Stimulated activated CD4-positive, alpha-beta T cell treated with anti-CD3 and anti-CD28 coated beads, Interleukin-12 subunit alpha, Interleukin-12 subunit beta, amount 100 ng/mL, for 48 hours (primary cell): ENCODE measurements around the gene DNAJC2.
"Not testable (repeated sequence)": the region's sequence is repeated elsewhere in the genome, so short reads cannot be mapped to it uniquely, and the experiment has no call there.

ENCODE experiments used
- DNase-seq, 3 donors: peaks; one replicate each; pipeline ENCODE4 v3.0.0-alpha.2; 2020; ENCODE audit warnings: low read depth in 2 of 3, low spot score in 1 of 3

The DNAJC2 gene

DNA sequence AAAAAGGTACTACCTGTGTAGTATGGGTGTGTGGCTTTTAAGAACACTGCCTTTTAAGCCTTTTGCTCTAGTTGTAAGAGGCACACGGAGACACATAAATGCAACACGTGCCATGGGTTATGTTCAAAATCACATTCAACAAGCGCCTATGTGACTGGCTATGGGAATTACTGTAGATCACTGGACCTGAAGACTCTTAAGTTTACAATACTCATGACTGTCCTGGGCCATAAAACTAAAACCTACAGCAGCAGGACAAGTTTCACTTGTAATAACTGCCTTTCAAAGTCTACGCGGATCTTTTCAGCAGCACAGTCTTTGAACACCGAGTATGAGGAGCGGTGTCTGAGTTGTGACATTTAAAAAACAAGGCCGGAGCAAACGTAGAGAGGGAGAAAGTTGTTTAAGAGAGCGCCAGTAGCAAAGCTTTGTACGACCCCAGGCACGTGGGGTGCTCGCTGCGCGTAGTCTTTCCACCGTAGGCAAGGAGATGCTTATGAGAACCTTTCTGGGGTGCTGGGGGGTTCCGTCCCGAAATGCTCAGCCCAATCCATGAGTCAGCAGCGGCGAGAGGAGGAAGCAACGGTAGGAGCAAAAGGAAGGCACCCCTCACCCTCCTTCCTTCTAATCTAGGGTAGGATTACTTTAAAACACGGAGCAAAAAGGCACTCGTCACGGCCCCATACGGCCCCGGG, 662 bp downstream of the DNAJC2 start:
- DNase-seq, result peak in 2 of 3 donors; percentile 13 to 14

GRCh38 chr7:103343332-103343731, 1.2 kb downstream of the DNAJC2 start:
- no peak for DNase-seq

DNA sequence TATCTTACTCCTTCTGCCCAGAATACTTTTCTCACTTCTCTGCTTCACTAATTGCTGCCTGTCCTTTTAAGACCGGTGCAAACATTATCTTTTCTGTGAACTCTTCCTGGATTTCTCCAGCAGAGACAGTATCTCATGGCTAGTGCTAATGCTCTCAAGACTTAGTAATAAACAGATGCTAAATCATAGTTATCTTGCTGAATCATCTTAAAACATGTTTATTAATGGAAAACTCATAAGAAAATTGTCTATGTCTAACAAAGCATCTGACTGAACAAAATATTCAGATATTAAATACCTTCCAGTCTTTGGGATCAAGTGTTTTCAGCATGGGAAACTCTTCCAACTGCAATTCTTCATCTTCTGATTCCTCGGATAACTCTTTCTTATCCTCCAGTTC, 3.1 kb downstream of the DNAJC2 start:
- no peak for DNase-seq

- no peak for DNase-seq
Observed at GRCh38 chr7:103338864-103339263, 5.7 kb downstream of the DNAJC2 start.

- no peak for DNase-seq
Observed at GRCh38 chr7:103336761-103337160, 7.8 kb downstream of the DNAJC2 start.

GRCh38 chr7:103325744-103326143, 18.8 kb downstream of the DNAJC2 start:
- DNase-seq, result no peak

- DNase-seq, result no peak
Observed at GRCh38 chr7:103317009-103317408, 27.6 kb downstream of the DNAJC2 start.

GRCh38 chr7:103316380-103316941, 28.1 kb downstream of the DNAJC2 start:
- no peak for DNase-seq

DNA sequence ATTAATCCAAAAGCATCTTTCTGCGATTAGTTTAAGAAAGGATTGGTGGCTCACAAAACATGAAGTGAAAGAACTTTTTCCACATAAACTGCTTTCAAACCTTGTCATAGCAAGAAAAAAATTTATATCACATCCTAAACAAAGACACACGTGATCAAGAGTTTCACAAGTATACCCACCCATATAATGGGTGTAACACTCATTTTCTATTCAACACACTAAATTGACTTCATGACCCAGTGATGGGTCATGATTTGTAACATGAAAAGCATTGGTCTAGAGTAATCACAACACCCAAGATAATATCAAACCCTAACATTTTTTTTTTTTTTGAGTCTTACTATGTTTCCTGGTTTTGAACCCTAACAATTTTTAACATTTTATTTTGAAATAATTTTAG, 29.7 kb downstream of the DNAJC2 start:
- DNase-seq, result no peak

GRCh38 chr7:103307503-103308231, 36.9 kb downstream of the DNAJC2 start:
- no peak for DNase-seq

GRCh38 chr7:103301441-103301840, 43.1 kb downstream of the DNAJC2 start:
- DNase-seq, result no peak

DNA sequence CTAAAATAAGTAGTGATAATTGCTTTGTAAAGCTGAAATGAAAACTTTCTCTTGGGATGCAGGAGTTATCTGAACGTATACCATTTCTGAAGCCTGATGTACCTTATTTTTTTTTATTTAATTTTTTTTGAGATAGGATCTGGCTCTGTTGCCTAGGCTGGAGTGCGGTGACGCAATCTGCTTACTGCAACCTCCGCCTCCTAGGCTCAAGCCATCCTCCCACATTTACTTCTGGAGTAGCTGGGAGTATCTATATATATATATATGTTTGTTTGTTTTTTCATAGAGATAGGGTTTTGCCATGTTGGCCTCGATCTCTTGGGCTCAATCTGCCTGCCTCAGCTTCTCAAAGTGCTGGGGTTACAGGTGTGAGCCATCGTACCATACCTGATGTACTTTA, 44.9 kb downstream of the DNAJC2 start:
- no peak for DNase-seq

DNA sequence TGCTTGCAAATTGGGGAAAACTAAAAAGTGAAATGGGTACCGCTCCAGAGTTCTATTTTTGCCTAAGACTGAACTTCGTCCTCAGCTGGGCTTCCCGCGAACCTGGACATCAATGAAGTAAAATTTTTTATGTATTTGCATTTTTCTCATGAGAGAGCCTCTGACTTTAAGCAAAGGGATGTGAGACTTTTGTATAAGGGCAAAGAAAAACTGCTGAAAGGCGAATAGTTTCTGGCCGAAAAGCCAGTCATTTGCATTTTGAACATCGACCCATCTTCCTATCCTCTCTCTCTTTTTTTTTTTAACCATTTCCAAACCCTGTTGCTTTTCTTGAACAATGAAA, 46.8 kb downstream of the DNAJC2 start:
- DNase-seq, result no peak

DNA sequence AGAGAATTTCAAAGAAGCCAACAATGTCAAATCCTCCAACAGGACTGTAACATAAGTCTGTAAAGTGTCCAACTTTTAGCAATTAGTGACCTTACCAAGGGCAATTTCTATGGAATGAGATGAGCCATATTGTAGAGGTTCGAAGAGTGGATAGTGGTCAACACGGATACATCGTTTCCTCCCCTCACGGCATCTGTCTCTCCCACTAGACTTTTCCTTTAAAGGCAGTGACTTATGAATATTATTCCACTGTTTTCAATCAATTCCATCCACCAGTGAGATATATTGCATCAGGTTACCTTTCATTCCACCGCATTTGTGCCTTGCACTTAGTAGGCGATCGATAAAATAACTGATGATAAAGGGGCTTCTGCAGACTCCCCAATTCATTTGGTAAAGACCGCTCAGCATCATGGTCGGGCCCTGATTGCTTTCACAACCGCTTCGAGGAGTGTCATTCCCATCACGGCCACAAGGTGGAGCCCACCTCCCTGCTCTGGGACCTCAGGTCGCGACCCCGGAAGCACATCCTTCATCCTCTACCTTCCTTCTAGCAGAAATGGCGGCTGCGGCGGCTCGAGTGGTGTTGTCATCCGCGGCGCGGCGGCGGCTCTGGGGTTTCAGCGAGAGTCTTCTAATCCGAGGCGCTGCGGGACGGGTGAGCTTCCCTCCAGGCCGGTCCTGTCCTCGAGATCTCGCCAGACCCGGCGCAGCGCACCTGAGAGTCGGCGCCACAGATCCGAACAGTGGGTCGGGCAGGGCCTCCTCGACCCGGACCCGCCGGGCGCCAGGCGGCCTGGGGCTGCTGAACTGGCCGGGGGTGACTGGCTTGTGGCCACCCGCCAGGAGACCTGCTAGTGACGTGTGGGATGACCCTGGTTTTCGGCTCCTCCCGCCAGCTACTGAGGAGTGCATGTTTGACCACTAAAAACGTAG, 47.4 kb downstream of the DNAJC2 start, which contains the start of gene PMPCB:
Gene PMPCB, plus strand, starts transcription at position 535 of the 936 bp plus-strand sequence. Its CDS starts 25 bp downstream, at position 560.
- peak; percentile 89 to 98 (median 94) for DNase-seq

- no peak for DNase-seq
Observed at GRCh38 chr7:103293526-103293925, 51.0 kb downstream of the DNAJC2 start.

GRCh38 chr7:103292122-103292521, 52.4 kb downstream of the DNAJC2 start:
- DNase-seq, result no peak

DNA sequence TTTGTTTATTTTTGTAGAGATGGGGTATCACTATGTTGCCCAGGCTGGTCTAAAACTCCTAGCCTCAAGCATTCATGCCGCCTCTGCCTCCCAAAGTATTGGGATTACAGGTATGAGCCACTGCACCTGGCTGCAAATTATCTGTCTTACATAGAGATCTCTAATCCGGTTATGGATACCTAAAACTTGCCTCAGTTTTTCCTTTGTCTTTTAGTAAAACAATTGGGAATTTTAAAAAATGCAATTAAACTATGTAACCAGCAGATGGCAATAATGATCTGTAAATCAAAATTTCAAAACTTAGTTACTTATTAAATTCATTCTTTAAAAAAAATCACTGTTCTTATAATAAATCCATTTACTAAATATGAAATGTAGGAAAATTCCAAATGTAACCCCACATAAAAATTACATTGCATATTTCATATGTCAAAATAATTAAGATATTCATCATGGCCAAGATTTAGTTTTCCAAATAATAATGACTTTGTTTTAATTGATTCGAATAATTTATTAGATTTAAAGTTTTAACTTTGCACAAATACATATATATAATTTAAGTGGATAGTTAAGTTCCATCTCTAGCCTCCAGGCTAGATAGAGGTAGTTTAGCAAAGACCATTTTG, 61.7 kb downstream of the DNAJC2 start:
- DNase-seq, result not testable (repeated sequence)

GRCh38 chr7:103280803-103281155, 63.8 kb downstream of the DNAJC2 start:
- not testable (repeated sequence) for DNase-seq

- peak; percentile 76 to 82 (median 76) for DNase-seq
Observed at GRCh38 chr7:103279963-103280802, 64.4 kb downstream of the DNAJC2 start.

- DNase-seq, result not testable (repeated sequence)
Observed at GRCh38 chr7:103279636-103279962, 65.0 kb downstream of the DNAJC2 start.
